ENCODE measurements around the gene PRKCA. TPM values are rescaled to one million over a fixed set of nuclear protein-coding genes. Genes with fewer than 3 reads are reported as not detected.

Gene PRKCA
- total RNA-seq, 1 experiment from 2014 or later = 29.5 TPM

DNA sequence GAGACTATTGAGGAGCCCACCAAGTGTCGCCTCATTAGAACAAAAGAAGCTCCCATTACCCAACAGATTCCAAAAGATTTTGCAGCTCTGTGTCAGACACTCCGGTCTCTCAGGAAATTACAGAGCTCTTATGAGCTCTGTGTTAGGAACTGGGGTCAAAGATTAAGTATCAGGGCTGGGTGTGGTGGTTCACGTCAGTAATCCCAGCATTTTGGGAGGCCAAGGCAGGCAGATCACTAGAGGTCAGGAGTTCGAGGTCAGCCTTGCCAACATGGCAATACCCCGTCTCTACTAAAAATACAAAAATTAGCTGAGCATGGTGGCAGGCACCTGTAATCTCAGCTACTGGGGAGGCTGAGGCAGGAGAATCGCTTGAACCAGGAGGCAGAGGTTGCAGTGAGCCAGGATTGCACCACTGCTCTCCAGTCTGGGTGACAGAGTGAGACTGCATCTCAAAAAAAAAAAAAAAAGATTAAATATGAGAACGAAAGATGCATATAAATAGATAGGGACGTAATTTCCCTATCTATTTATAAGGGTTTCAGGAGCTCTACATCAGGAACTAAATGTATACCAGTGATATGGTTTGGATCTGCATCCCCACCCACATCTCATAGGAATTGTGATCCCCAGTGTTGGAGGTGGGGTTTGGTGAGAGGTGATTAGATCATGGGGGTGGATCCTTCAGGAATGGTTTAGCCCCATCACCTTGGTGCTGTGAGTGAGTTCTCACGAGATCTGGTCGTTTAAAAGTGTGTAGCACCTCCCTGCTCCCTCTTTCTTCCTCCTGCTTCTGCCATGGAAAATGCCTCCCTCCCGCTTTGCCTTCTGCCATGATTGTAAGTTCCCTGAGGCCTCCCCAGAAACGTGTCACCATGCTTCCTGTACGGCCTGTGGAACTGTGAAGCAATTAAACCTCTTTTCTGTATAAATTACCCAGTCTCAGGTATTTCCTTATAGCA, 111.4 kb downstream of the PRKCA start (continued):
- TF ChIP-seq ETV6 (CRISPR knock-in tag; IDR thresholded peaks at IDR 0.05) (no peak), HMGA2 (CRISPR knock-in tag; IDR thresholded peaks at IDR 0.05) (no peak), ESRRA (CRISPR knock-in tag; IDR thresholded peaks at IDR 0.05; ENCODE audit: borderline replicate concordance) (no peak), FOXP4 (CRISPR knock-in tag; IDR thresholded peaks at IDR 0.05) (no peak), JAZF1 (CRISPR knock-in tag; IDR thresholded peaks at IDR 0.05) (no peak), MLX (CRISPR knock-in tag; IDR thresholded peaks at IDR 0.05) (no peak), NR3C1 (CRISPR knock-in tag; conservative IDR thresholded peaks at IDR 0.05; ENCODE audit: low read depth) (no peak)
- TF ChIP-seq, protein P1, sequence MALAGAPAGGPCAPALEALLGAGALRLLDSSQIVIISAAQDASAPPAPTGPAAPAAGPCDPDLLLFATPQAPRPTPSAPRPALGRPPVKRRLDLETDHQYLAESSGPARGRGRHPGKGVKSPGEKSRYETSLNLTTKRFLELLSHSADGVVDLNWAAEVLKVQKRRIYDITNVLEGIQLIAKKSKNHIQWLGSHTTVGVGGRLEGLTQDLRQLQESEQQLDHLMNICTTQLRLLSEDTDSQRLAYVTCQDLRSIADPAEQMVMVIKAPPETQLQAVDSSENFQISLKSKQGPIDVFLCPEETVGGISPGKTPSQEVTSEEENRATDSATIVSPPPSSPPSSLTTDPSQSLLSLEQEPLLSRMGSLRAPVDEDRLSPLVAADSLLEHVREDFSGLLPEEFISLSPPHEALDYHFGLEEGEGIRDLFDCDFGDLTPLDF (CRISPR knock-in tag; IDR thresholded peaks at IDR 0.05) = no peak

DNA sequence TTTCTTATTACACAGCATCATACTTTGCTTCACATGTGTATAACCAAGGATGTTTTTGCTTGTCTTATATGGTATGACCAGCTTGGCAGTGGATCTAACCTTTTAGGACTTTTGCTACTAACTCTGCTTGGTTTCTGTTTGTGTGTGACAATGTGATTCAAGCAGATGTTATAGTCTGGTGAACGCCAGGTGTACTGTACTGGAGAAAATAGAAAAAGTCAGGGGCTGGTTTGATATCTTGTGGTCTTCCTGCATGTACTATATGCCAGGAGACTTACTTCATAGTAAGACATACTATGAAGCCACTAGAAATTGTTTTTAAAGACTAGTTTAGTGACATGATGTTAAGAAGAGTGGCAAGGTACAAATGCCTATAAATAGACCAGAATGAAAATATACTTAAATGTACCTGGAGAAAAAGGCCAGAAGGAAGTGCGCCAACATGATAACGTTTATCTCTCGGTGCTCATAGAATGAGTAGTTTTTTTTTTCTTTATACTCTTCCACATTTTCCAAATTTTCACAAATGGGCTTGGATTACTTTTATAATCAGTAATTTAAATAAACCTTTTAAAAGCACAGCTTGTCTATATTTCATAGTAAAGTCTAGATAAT, 112.3 kb downstream of the PRKCA start:
- no peaks in the 10 kb centered on the region for H3K36me3 Mint-ChIP-seq
- TF ChIP-seq, protein P2, sequence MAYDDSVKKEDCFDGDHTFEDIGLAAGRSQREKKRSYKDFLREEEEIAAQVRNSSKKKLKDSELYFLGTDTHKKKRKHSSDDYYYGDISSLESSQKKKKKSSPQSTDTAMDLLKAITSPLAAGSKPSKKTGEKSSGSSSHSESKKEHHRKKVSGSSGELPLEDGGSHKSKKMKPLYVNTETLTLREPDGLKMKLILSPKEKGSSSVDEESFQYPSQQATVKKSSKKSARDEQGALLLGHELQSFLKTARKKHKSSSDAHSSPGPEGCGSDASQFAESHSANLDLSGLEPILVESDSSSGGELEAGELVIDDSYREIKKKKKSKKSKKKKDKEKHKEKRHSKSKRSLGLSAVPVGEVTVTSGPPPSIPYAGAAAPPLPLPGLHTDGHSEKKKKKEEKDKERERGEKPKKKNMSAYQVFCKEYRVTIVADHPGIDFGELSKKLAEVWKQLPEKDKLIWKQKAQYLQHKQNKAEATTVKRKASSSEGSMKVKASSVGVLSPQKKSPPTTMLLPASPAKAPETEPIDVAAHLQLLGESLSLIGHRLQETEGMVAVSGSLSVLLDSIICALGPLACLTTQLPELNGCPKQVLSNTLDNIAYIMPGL (CRISPR knock-in tag; IDR thresholded peaks at IDR 0.05) = no peak
- TF ChIP-seq, protein P3, sequence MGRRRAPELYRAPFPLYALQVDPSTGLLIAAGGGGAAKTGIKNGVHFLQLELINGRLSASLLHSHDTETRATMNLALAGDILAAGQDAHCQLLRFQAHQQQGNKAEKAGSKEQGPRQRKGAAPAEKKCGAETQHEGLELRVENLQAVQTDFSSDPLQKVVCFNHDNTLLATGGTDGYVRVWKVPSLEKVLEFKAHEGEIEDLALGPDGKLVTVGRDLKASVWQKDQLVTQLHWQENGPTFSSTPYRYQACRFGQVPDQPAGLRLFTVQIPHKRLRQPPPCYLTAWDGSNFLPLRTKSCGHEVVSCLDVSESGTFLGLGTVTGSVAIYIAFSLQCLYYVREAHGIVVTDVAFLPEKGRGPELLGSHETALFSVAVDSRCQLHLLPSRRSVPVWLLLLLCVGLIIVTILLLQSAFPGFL (CRISPR knock-in tag; IDR thresholded peaks at IDR 0.05; ENCODE audit: borderline replicate concordance) = no peak
- TF ChIP-seq MYBL2 (CRISPR knock-in tag; IDR thresholded peaks at IDR 0.05) = no peak
- TF ChIP-seq TCF7 (CRISPR knock-in tag; IDR thresholded peaks at IDR 0.05; ENCODE audit: low read depth) = no peak
- ChIA-PET CTCF (no interaction called here), POLR2A (interaction anchor here (0.7 kb wide), 1 partner anchor 41 kb away, joined by 3 read pairs; no protein-coding TSS in a partner anchor)
- ATAC-seq (no peak), DNase-seq (ENCODE audit: low spot score) (no peak)
- H3K27me3 Mint-ChIP-seq (ENCODE audit: low read depth) = no peaks in the 10 kb centered on the region
- no peak overlapping the region for H3K27ac Mint-ChIP-seq
- no peaks in the 10 kb centered on the region for H3K9me3 Mint-ChIP-seq
- H3K4me3 Mint-ChIP-seq = no peak overlapping the region
- H3K4me1 Mint-ChIP-seq = peaks cover 10% of the 10 kb centered on the region; the same call in 1 of the 2 replicates

Data from WTC11 (cell line).